ENCODE results near the gene ELMO1.

ELMO1 gene

GRCh38 chr7:36925691-36926090 is 523.0 kb downstream of the ELMO1 start:
- no peak for DNase-seq

DNA sequence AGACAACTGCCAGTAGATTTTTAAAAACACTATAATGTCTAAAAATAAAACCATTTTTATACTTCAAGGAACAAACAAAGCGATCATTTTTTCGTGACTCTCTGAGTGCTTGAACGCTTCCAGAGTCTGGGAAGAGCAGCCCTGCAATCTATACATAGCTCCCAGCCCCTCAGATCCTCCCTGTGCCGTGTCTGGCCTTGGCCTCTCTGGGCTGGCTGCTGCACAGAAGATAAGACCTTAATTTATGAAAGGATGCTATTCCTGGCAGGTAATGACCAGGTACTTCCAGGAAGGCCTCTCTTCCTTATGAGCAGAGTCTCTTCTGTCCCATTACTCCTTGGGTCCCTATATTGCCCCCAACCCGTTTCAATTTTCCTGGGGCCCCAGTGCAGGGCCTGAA is 523.5 kb downstream of the ELMO1 start:
- DNase-seq, result no peak

DNA sequence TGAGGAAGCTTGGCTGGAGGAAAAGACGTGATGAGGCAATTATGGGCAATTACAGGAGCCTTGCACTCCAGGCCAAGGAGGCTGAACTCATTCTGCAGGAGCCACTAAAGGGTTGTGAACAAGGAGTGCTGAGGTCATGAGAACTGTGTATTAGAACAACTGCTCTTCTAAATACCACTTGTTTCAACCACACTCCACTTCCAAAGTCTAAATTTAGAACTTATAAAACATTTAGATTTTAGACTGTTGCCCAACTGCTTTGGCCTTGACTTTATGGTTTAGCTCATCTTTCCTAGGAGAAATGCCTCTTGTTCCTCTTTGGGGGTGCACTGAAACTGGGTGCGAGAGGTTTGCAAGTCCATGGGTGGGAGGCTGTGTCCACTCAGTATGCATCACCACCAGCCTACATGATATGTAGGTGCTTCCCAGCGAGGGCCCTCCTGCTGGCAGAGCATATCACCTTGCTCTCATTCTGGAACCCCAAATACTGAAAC is 524.7 kb downstream of the ELMO1 start:
- DNase-seq, result no peak

DNA sequence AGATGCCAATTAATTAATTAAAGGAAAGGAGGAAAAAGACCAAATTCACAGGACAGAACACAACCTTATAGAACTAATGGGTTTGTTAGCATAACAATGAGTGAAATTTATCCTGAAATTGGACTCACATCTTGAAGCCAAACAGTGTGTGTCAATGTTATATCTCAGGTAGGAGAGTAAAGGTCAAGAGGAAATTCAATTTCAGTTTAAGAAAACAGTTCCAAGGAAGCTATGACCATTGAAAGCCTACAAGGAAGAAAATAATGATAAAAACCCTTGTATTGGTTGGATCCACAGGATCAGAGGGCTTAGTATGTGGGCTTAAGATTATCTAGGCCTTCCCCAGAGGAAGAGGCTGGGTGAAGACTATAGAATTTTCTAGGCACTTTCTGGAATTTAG is 525.5 kb downstream of the ELMO1 start:
- no peak for DNase-seq

- no peak for DNase-seq
Observed at GRCh38 chr7:36920433-36920832, 528.2 kb downstream of the ELMO1 start.

GRCh38 chr7:36919738-36920137 is 528.9 kb downstream of the ELMO1 start:
- no peak for DNase-seq

GRCh38 chr7:36918591-36918990 is 530.1 kb downstream of the ELMO1 start:
- DNase-seq, result no peak

GRCh38 chr7:36916619-36917018 is 532.0 kb downstream of the ELMO1 start:
- no peak for DNase-seq

DNA sequence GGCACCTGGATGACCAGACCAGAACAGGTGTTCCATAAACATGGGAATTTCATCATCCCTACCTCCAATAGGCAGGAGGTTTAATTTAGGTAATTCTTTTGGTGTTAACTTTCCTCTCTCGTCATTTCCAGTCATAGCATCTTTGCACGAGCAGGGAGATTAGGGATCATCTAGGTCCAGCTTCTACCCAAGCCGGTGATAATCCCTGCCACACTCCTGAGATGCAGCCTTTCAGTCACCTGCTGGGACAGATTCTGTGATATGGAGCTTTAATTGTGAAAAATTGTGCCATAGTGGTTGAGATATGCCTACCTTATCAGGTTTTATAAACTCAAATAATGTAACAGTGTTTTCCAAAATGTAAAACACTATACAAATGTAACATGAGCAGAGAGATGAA is 532.5 kb downstream of the ELMO1 start:
- no peak for DNase-seq

DNA sequence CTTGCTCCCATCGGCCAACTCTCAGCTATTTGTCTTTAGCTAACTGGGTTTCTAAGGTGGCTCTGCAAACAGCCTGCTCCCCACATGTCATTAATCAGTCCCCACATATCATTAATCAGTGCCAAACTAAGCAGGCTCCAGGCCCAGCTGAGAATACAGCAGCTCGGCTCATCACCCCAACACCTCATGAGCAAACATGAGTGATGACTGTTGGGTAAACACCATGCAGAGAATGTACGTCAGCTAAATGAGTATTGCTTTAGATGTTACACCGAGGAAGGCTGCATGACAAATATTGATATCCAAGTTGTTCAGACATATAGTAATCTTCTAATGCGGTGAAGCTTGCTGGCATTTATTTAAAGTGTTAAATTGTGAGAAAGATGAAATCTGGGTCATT is 536.9 kb downstream of the ELMO1 start:
- peak; percentile 51 for DNase-seq

DNA sequence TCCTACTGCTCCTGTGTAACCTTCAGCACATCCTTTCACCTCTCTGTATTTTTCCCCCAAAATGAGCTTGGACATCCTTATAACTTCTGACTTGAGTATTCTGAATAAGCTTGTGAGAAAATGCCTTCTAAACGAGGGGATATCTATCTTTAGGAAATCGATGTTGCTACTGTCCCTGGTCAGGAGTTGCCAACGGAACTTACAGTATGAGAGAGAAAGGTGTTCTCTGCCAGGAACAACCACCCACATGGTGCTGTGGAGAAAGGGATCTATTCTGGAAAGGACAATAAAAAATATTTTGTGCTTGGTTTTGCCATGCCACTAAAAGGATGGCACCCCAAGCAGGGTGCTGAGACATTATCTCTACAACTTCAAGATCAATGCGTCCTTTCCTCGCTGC is 537.8 kb downstream of the ELMO1 start:
- no peak for DNase-seq

DNA sequence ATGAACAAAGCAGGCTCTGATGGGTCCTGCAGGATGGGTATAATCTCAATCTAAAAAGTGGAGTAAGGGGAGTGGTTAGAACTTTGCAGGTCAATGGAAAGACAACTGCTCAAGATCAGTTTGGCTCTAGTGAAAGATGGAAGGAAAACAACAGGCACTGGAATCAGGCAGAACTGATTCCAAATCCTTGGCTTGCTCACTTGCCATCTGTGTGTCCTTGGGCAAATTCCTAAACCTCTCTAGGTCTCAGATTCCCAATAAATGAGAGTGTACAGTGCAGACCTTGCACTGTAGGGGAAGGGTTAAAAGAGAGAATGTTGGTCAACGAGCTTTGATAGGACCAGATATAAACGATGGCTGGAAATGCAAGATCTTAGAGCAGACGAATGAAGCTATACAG is 538.3 kb downstream of the ELMO1 start:
- DNase-seq, result no peak

DNA sequence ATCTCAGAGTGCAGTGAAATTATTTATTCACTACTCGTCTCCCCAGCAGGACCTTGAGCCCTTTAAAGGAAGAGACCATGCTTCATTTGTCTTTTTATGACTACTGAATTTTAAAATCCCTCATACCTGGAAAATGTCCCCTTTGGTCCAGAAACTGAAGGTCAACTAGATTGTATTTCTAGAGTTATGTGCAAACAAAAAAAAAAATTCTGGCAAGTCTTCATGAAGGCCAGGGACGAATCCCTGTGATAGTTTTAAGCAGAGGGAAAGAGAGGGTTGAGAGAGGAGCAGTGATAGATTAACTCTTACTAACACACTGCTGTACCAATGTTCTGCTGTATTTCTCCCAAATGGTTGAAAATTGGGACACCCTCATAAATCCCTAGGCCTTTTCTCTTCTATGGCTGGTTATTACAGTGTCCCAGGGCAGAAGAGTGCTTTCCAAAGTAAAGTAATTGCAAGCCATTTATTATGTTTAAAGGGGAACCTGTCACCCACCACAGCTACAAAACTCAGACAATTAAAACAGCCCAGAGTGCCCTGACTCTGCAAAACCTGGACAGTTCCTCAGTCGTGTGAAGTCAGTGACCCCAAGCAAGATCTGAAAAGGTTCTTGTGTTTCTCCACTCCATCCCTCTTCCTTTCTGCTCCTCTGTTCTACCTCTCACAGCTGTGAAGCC is 541.6 kb downstream of the ELMO1 start:
- no peak for DNase-seq

DNA sequence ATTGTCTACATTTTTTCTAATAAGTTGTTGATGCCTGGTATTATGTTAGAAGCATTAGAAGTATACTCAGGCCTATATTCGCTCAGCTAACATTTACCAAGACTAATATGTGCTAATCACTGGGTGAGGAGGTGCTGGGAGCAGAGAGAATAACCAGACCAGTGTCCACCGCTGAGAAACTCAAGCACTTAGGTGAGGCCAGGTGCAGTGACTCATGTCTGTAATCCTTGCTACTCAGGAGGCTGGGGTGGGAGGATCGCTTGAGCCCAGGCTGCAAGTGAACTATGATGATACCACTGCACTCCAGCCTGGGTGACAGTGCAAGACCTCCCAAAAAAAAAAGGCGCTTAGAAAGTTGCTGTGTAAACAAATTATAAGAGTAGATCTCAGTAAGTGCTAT is 542.2 kb downstream of the ELMO1 start:
- no peak for DNase-seq

DNA sequence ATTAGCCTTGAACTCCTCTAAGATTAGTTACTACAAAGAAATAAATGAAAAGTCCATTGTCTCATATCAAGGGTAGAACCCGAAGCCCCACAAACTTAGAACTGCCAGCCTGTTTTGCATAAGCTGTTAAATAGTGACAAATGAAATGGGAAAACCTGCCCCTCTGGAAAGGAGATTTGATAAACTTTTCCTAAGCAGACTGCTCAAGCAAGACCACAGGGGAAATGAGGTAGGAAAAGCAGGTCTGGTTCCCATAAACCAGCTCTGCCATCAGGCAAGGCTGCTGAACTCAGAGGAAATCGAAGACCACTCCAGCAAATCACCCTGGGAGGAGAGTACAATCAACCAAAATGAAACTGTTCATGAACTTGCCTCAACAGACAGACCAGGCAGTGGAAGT is 542.8 kb downstream of the ELMO1 start:
- DNase-seq, result no peak

GRCh38 chr7:36904802-36905201 is 543.9 kb downstream of the ELMO1 start:
- DNase-seq, result peak; percentile 26

DNA sequence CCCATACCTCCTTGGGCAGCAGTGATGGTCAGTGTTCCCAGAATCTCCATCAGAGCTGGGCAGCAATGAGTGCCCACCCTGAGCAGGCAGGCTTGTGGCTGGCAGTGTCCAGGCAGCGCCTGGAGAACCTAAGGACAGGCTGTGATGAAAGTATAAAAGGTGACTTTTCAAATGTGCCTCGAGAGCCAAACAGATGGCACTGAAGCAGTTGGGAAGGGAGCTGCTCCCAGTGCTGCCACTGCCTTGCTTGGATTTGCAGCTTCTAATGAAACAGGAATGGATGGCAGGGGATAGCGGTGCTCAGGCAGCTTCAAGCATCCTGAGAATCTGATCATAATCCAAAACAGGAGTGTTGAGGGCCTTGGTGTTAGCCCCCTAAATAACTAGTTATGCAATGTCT is 544.6 kb downstream of the ELMO1 start:
- no peak for DNase-seq

DNA sequence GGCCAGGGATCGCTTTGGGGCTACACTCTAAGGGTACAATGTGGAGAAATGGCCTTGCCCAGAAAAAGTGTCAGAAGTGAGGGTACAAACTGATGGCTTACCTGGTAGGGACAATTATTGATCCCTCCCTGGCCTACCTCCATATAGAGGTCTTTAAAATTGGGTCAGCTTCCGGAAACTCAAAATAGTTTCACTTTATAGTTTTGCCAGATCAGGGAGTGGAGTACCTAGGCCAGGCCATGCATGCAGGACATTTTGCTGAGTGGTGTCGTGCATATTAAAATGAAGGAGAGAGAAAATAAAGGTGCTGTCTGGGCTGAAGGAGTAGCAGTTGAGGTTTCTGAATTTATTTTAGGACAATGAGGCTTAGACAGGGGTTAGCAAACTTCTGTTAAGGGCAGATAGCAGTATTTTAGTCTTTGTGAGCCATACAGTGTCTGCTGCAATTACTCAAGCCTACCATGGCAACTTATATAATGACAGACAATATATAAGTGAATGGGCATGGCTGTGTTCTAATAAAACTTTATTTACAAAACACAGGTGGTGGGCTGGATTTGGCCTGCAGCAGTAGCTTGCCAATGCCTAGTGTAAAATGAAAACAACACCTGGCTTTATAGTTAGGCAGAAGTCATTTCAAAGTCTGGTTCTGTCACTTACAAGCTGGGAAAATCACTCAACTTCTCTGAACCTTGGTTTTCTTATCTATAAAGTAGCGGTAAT is 547.5 kb downstream of the ELMO1 start:
- no peak for DNase-seq

DNA sequence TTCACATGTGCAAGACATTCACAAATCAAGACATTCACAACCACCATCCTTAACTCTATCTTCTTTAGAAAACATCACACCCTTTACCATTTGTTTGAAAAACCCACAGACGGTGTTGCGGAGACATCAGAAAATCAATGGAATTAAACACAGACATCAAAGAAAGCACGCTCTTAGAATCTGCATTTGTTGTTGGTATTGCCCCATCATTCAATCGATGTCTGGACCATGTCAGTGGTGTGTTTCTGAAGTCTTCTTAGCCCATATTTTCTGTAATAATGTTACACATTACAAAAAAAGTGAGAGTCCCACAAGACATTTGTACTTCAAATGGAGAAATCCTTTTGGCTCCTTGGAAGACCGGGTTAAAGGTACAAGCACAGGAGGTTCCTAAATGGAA is 550.5 kb downstream of the ELMO1 start:
- no peak for DNase-seq

DNA sequence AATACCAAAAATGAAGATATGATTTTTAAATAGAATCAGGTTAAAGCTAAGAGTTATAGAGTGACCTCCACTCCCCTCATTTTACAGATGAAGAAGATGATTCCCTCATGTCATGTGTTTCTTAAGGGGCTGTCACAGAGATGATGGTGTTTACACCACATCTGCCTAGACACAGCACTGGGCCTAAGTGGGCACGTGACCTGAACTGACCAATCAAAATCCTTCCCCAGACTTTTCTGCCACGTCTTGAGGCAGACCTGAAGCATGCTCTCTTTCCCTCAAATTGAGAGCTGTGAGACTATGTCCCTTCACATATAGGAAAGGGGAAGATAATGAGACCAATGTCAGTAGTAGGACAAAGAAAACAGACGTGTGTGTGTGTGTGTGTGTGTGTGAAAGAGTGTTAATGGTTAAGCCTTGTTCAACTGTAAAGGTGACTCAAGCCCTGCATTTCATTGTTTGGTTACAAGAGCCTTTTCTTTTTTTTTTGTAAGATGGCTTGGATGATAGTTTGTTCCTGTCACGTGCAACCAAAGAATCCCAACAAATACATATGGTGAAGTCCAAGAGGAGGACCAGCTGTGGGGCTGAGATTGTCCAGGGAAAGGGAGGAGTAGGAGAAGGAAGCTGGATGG is 551.6 kb downstream of the ELMO1 start:
- no peak for DNase-seq

DNA sequence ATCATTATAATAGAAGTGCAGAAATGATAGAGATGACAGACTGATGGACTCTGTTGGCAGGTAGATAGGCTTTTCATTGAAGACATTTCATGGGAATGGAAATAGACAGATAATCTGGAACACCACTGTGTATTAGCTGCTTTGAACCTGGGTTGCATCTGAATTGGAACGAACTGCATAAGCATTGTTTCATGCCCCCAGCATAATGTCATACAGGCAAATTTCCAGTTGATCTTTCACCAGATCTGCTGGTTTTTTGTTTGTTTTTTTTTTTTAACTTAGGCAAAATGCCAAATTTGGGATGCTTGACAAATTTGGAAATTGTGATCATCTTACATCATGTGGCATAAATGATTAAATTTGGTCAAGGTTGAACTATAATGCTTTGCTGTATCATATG is 552.2 kb downstream of the ELMO1 start:
- no peak for DNase-seq

GRCh38 chr7:36895192-36895591 is 553.5 kb downstream of the ELMO1 start:
- no peak for DNase-seq

DNA sequence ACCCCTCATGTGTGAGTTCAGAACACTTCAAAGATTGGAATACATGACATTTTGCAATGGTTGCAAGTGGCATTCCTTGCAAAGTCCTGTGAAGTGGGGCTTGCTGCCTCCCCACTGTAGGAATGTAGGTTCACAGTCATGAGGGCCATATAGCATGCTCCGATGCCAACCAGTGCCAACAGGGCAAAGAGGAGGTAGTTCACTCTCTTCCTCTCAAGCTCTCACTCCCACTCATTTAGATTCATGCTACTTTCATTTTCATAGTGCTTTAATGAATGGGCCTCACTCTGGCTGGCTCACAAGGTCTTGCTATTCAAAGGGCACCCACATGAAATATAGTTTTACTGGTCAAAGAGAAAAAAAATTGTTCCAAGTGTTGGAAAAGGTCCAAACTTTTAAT is 554.5 kb downstream of the ELMO1 start:
- no peak for DNase-seq

DNA sequence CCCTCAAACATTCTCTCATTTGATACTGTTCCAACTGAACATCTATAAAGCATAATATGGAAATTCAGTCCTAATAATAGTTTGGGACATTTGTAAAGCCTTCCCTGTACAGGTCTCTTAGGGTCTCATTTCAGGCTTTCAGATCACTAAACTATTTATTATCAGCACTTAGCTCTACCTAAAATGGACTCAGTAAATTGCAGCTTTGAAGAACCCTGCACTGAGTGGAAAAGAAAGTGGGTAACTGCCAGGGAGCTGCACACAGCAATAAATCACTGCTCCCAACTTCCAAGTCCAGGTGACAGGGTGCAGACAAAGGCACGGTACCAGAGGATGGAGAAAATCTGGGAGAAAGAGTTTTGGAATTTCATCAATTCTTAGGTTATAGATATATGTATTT is 559.5 kb downstream of the ELMO1 start:
- no peak for DNase-seq

All from NCI-H2081 treated with DMSO at 0.1 percent for 48 hours (cell line).